ENCODE results near the gene PYCR2. TPM values are rescaled to one million over a fixed set of nuclear protein-coding genes. Genes with fewer than 3 reads are reported as not detected.

The PYCR2 gene
- total RNA-seq, 1 donor from 2014 or later, result 126 TPM

GRCh38 chr1:225963735-225964530, 39.9 kb upstream of the PYCR2 start:
- intact Hi-C loops (cut with DNase I), result no loop called here
- Histone ChIP-seq H3K36me3 (no peaks in the 10 kb centered on the region), H3K4me1 (no peaks in the 10 kb centered on the region), H3K27ac (no peak overlapping the region), H3K27me3 (no peaks in the 10 kb centered on the region), H3K9me3 (no peaks in the 10 kb centered on the region), H3K4me3 (no peak overlapping the region)
- TF ChIP-seq CTCF (IDR thresholded peaks at IDR 0.05), result no peak
- DNase-seq (ENCODE audit: low spot score in 2 of 2), result no peak

GRCh38 chr1:225962440-225962975, 38.5 kb upstream of the PYCR2 start:
- intact Hi-C loops (cut with DNase I), result no loop called here

GRCh38 chr1:225961659-225962439, 37.8 kb upstream of the PYCR2 start:
- no peaks in the 10 kb centered on the region for H3K4me1 ChIP-seq
- no peaks in the 10 kb centered on the region for H3K9me3 ChIP-seq
- no peak overlapping the region for H3K4me3 ChIP-seq
- no peaks in the 10 kb centered on the region for H3K27me3 ChIP-seq
- DNase-seq (ENCODE audit: low spot score in 2 of 2), result no peak
- intact Hi-C loops (cut with DNase I), result no loop called here
- no peaks in the 10 kb centered on the region for H3K36me3 ChIP-seq
- TF ChIP-seq CTCF (IDR thresholded peaks at IDR 0.05), result no peak
- no peak overlapping the region for H3K27ac ChIP-seq

More at GRCh38 chr1:225962440-225962975, 38.5 kb upstream of the PYCR2 start:
- peak; percentile 12 to 42 (median 32) for TF ChIP-seq CTCF (IDR thresholded peaks at IDR 0.05)
- H3K36me3 ChIP-seq, result no peaks in the 10 kb centered on the region
- no peaks in the 10 kb centered on the region for H3K27me3 ChIP-seq
- H3K4me3 ChIP-seq, result no peak overlapping the region
- H3K4me1 ChIP-seq, result no peaks in the 10 kb centered on the region
- no peak for DNase-seq (ENCODE audit: low spot score in 2 of 2)
- H3K27ac ChIP-seq, result no peak overlapping the region
- no peaks in the 10 kb centered on the region for H3K9me3 ChIP-seq

GRCh38 chr1:225958041-225958440, 34.0 kb upstream of the PYCR2 start:
- intact Hi-C loops (cut with DNase I), result no loop called here
- no peak for TF ChIP-seq CTCF (IDR thresholded peaks at IDR 0.05)
- H3K27ac ChIP-seq, result no peak overlapping the region
- no peaks in the 10 kb centered on the region for H3K36me3 ChIP-seq
- no peaks in the 10 kb centered on the region for H3K9me3 ChIP-seq
- no peaks in the 10 kb centered on the region for H3K4me1 ChIP-seq
- no peak for DNase-seq (ENCODE audit: low spot score in 2 of 2)
- H3K27me3 ChIP-seq, result no peaks in the 10 kb centered on the region
- no peak overlapping the region for H3K4me3 ChIP-seq

GRCh38 chr1:225954753-225955152, 30.7 kb upstream of the PYCR2 start:
- no peaks in the 10 kb centered on the region for H3K9me3 ChIP-seq
- H3K4me3 ChIP-seq, result no peak overlapping the region
- no peaks in the 10 kb centered on the region for H3K27me3 ChIP-seq
- no peak for DNase-seq (ENCODE audit: low spot score in 2 of 2)
- H3K27ac ChIP-seq, result no peak overlapping the region
- no peaks in the 10 kb centered on the region for H3K4me1 ChIP-seq
- intact Hi-C loops (cut with DNase I), result no loop called here
- no peaks in the 10 kb centered on the region for H3K36me3 ChIP-seq
- TF ChIP-seq CTCF (IDR thresholded peaks at IDR 0.05), result no peak

All from ascending aorta (tissue), 2 donors.